HL-60/S4 (cell line): ENCODE results near the gene DAD1.

Experiments used
- in situ Hi-C: fragments of 300-500 bp; cut with MboI; formaldehyde crosslinking; loops from 2 replicates; pipeline ENCODE4 v1.14.3; 2022; ENCODE audit warnings: low sequenced_read_pairs

The DAD1 gene

DNA sequence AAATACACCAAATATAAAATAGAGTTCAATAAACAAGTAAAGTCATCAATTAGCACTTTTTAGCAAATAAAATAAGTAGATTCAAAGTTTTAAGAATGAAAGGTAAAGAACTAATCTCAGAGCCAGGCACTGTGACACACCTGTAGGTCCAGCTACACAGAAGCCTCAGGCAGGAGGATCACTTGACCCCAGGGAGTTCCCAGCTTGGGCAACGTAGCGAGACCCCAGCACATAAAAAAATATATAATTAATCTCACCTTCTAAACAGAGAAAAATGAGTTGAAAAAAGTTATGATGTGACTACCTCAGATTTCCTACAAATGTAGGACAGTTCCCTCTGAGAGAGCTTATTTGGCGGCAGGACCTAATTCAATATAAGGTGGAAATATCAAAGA is 19.3 kb downstream of the DAD1 start:
- in situ Hi-C loops: loop anchor here (5.0 to 10.0 kb wide), 2 partner anchors 92 to 275 kb away; no protein-coding TSS in a partner anchor

DNA sequence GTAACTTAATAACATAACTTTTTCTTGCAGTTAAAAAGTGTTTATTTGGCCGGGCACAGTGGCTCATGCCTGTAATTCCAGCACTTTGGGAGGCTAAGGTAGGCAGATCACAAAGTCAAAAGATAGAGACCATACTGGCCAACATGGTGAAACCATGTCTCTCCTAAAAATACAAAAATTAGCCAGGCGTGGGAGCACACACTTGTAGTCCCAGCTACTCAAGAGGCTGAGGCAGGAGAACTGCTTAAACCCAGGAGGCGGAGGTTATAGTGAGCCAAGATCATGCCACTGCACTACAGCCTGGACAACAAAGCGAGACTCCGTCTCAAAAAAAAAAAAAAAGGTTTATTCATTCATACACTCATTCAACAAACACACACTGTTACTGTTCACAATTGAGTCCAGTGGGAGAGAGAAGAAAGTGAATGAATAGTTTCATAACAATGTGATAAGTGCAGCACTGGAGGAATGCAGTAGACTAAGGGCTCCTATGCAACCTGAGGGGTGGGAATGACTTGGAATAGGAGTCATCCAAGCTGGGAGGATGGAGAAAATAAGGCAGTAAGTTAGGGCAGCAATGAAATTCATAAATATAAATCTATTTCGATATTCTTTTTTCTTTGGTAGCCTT is 19.8 kb downstream of the DAD1 start:
- in situ Hi-C loops: loop anchor here (5.0 to 10.0 kb wide), 2 partner anchors 92 to 276 kb away; no protein-coding TSS in a partner anchor

DNA sequence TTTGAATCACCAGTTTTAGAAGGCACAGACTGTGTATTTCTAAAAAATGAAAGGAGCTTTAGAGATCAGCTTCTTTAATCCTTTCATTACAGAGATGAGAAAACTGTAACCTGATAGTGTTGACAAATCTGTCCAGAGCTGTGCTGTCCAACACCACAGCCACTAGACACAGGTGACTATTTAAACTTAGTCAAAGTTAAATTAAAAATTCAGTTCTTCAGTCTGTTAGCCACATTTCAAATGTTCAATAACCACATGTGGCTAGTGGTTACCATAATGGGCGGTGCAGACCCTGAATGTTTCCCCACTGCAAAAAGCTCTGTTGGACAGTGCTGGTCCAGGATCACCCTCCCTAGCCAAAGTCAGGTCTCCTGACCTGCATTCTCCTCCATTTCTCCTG is 21.6 kb downstream of the DAD1 start:
- in situ Hi-C loops: loop anchor here (5.0 to 10.0 kb wide), 2 partner anchors 90 to 277 kb away; no protein-coding TSS in a partner anchor

DNA sequence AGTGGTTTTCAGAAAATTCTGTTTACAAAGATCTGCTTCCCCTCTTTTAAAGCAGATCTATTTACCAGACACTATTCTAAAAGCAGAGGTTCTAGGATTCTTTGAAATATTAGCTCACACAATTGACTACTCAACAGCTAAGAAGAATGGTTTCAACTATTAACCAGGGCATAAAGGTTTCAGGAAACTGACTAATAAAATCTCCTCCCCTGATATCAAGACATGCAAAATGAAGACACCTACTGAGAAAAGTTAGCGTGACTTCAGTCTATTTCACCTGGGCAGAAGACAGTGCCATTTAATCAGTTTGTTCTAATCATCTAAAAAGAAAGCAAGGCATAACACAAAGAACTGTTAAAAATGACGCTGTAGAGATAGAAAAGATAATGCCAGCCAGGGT is 22.2 kb downstream of the DAD1 start:
- in situ Hi-C loops: loop anchor here (5.0 to 10.0 kb wide), 2 partner anchors 90 to 278 kb away; no protein-coding TSS in a partner anchor

DNA sequence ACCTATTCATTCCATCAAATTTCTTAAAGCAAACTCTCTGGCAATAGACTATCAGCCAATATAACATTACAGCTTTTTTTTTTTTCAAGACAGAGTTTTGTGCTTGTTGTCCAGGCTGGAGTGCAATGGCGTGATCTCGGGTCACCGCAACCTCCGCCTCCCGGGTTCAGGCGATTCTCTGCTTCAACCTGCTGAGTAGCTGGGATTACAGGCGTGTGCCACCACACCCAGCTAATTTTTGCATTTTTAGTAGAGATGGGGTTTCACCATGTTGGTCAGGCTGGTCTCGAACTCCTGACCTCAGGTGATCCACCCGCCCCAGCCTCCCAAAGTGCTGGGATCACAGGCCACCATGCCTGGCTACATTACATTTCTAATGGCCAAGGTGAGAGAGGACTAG is 22.8 kb downstream of the DAD1 start:
- in situ Hi-C loops: loop anchor here (5.0 to 10.0 kb wide), 2 partner anchors 89 to 279 kb away; no protein-coding TSS in a partner anchor

DNA sequence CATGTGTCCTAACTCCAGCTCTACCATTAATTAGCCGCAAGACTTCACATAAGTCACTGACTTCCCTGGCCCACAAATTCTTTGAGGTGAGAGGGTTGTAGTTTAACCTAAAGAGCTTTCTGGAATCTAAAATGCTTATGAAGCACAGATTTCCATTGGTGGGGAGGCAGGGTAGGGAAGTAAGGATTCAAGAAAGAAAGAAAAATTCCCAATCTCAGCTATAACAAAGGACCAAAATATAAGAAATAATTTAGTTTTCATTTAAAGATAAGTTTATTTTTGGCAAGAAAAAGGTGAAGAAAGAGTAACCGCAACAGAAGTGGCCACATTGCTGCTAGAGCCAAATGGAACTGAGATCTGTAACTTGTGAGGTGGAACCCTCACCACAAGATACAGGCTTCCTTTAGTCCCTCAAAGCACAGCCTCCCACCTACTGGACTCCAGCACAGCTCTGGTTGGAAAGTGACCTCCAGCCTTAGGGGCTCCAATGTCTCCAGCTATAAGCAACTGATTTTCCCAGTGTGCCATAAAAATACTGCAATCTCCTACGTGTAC is 23.6 kb downstream of the DAD1 start:
- in situ Hi-C loops: loop anchor here (5.0 to 10.0 kb wide), 2 partner anchors 88 to 279 kb away; no protein-coding TSS in a partner anchor

DNA sequence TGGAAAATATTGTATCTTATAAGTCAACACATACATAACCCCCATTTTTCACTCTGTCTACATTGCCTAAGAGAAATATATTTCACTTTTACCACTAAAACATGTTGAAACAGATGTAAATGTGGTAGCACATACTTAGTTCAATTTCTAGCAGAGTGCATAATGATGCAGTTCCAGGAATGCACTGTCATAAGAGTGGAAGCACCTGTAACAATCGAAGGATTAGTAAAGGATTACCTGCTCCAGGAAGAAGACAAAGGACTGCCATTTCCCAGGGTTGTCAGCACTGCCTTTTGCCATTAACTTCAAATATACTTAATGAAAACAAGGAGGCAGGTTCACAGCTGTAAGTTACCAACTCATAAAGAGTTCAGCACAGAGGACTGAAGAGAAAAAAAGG is 24.6 kb downstream of the DAD1 start:
- in situ Hi-C loops: loop anchor here (5.0 to 10.0 kb wide), 2 partner anchors 172 to 280 kb away; no protein-coding TSS in a partner anchor

DNA sequence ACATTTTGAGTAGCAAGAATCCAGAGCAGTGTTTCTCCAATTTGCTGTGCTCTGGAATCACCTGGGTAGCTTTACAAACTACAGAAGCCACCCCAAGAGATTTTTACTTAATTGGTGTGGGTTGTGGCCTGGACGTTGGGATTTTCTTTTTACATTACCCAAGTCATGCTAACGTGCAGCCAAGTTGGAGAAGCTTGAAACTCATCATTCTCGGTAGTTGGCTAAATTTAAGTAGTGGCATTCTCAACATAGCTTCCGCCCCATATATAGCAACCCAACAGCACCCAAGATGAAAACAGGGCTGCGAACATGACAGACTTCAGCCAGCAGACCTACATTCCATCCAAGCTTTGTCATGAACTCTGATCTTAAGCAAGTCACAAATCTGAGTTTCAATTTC is 25.0 kb downstream of the DAD1 start:
- in situ Hi-C loops: loop anchor here (5.0 to 10.0 kb wide), 2 partner anchors 172 to 281 kb away; no protein-coding TSS in a partner anchor

DNA sequence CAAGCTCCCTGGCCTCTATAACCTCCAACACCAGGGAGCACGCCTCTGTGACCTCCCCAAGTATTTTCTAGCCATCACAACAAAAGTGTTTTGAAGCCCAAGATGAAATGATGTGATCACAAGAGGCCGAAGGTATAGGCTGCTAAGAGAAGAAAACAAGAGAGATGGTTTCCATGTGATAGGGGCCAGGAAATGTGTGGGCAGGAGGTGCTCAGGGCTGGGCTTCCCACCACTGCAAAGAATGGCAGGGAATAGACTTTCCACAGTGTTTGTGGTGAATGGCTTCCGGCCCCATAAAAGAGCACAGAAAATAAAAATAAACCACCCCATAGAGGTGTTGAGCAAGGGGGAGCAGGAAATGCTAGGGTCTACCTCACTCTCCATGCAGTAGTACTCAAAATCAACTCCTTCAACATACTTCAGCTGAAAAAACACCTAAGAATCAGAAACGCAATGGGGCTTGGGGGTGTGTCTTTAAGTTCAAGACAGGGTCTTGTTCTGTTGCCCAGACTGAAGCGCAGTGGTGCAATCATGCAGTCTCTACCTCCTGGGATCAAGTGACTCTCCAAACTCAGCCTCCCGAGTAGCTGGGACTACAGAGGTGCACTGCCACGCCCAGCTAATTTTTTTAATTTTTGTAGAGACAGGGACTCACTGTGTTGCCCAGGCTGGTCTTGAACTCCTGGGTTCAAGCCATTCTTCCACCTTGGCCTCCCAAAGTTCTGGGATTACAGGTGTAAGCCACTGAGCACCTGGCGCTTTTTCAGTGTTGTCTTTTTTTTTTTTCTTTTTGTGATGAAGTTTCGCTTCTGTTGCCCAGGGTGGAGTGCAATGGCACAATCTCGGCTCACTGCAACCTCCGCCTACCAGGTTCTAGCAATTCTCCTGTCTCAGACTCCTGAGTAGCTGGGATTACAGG is 27.1 kb downstream of the DAD1 start:
- in situ Hi-C loops: loop anchor here (5.0 to 10.0 kb wide), 2 partner anchors 170 to 283 kb away; no protein-coding TSS in a partner anchor

DNA sequence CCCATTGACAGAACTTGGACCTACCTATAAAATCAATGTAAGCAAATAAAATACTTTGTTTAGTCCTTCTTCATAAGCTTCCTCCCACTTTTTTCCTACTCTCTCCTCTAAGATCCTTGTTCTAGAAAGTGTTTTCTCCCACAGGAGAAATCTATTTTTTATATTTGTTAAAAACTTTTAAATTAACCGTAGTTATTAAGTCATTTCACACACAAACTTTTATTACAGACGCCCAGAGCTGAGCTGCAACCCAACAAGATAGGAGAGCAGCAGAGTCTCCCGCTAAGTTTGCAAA is 27.7 kb downstream of the DAD1 start:
- in situ Hi-C loops: loop anchor here (5.0 to 10.0 kb wide), 2 partner anchors 169 to 283 kb away; no protein-coding TSS in a partner anchor

DNA sequence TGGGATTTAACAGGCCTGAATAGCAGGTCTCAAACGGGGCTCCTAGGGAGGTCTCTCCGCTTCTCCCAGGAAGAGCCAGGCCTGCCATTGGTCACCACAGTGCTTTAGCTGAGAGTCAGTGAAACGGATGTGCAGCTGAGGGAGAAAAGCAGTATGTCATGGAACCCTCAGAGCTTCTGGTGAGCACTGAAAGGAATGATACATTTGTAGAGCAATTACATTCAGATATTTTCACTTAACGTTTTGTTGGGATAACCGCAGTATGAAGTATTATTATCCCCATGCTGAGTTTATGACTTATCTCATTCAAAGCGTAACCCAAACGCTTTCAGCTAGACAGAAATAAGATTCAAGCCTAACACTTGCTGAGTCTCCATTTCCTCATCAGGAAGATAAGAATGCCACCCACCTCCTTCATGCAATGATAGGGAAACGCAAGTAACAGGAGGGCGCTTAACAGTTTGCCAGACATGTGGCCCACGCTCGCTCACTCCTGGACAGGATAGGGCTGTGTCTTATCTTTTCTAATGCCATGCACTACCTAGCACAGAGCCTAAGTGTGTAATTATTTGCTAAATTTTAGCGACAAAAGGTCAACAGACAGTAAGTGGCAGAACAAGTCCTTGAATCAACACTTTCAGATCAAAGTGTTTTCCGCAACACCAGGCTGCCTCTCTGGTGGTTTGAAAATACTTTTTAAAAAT is 28.2 kb downstream of the DAD1 start:
- in situ Hi-C loops: loop anchor here (5.0 to 10.0 kb wide), 2 partner anchors 169 to 284 kb away; no protein-coding TSS in a partner anchor

DNA sequence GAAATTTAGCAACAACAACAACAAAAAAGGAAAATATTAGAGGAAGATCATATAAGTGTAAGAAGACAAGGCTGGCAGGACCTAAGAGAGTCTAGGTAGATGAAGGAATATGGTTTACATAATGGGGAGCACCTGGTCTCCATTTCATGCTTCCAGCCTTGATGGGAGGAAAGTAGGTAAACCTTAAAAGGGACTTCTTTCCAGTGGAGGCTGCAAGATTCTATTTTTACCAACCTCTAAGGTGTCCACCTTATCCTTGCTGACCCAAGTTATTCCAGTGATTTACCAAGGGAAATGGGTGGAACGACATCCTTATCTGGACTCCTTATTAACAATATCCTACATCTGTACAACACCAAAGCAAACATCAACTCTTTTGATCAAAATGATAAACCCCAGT is 30.0 kb downstream of the DAD1 start:
- in situ Hi-C loops: no loop called here

DNA sequence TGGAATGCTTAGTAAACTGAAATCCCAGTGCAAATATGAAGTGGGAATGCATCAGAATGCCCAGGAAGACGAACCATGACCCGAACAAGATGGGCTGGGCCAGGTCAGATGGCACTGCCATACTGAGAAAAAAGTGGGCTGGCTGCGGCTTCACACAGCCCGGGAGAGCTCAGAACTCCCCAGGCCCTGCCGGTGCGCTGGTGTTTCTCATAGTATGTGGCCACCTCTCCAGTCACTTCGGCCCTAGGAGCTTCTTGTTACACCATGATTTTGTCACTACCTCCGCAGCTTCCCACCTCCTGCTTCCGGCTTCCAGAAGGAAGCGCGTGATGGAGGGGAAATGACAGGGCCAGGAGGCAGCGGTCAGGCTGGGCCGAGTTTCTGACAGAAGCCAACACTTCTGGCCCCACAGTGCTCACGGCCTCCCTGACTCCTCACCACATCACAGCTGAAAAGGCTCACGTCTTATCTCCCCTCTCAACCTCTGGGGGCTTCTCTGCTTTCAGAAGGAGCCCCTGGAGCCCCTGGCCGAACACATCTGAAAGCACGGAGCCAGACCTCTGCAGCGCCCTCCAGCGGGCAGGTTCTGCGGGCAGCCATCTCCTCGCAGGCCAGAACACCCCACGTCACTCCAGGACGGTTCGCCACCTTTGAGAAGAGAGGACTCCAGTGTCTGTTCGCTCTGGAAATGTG is 30.7 kb downstream of the DAD1 start:
- in situ Hi-C loops: no loop called here

DNA sequence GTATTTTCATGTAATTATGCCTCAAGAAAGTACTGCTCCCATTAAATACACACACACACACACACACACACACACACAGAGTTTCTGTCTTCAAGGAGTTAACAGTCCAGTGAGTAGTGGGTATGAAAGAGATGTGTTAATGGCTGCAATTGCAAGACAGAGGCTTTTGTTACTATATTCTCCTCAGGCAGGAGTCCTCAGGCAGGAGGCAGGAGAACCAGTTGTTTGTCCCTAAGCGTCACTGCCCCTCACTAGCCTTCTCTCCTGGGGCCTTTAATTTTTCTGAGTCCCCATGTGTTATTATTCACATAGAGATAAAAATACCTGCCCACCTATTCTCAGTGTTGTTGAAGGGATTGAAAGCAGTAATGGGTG is 31.2 kb downstream of the DAD1 start:
- in situ Hi-C loops: no loop called here

DNA sequence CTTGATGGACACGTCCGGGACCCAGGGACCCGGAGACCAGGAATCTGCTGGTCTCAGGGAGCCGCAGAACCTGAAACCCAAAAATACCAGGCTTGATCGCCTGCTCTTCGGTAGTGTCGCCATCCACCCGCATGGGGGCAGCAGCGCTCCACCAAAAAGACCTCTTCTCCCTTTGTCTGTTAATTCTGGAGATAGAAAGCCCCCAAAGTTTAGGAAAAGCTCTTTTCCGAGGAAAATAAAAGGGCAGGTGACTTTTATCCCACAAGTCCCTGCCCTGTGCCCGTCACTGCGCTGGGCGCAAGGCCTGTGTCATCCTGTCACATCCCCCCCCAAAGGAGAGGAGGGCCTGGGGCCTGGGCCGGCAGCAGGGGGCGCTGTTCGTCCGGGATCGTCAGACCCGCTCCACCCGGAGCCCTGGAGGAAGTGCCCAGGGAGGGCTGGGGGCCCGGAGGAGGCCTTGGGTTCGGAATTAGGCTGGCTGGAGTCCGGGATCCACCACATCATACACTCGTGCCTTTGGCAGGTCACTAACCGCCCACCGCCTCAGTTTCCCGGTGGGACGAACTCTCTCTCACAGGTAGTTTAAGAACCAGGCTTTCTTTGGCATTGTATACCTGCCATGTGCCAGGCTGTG is 31.9 kb downstream of the DAD1 start:
- in situ Hi-C loops: no loop called here

DNA sequence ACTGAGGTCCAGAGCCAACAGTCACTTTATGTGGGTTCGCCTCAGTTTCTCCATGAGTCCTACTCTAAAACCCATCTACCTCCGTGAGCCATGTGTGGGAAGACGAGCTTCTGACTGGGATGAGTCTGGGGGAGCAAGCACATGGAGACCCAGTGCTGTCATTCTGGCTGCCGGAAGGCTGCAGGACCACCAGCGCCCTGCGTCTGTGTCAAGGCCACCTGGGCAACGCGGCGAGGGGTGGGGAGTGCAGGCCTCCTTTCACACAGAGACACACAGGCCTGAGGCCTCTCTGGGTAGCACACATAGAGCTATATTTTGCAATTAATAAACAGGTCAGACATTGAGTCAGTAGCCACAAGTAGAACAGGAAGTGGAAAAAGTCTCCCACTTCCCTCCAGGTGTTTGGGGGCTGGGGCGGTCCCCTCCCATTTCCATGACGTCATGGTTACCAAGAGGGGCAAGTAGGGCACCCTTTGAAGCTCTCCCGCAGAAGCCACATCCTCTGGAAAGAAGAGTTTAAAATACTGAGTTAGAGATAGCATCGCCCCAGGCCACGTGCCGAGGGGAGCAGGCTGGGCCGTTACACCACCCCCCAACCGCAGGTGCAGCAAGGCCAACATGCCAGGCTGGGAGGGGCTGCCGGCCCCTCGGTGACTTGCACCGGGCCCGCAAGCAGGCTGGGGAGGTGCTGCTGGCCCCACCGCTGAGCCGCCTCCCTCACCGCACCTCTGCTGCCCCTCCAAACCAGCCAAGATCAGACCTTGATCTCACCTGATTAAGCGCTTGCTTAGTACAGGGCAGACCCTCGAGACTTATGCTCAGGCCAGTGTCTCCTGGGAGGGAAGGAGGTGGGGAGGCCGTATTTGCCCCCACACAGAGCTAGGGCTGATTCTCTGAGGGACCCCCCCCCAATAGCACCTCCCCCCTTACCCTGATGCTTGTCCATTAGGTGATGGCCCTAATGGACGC is 32.7 kb downstream of the DAD1 start:
- in situ Hi-C loops: no loop called here

DNA sequence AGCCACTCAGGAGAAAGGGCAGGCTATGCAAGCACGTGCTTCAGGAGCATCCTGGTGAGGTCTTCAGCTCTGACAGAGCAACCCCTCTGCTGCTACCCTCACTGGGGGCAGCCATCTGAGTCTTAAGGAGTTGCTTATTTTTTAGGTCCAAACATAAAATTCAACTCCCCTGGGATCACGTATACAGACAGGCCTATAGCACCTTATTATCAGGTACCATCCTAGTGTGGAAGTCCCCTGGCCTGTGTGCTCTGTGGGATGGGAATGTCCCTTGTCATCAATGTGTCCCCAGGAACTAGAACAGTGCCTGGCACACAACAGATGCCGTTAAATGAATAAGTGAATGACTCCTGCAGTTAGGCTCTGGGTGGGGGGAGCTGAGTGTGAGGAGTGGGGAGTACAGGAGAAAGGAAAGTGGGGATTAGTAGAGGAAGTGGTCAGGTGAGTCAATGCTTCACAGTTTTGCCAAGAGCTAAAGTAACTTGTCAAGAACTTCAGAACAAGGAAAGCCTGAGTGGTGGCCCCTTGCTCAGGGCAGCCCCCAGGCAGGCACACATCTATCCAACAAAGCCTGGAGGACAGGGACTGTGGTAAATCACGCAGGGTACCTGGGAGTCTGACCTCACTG is 33.5 kb downstream of the DAD1 start:
- in situ Hi-C loops: no loop called here
